IMR-90 (cell line): Measurements from ENCODE around the gene NR6A1. TPM values are rescaled to one million over a fixed set of nuclear protein-coding genes. Genes with fewer than 3 reads are reported as not detected.

ENCODE experiments used
- ATAC-seq: fragments of 200-7000 bp; cut with Tn5 transposase; 2 replicates; pipeline ENCODE4 v1.9.1; 2020; ENCODE audit warnings: low read depth, mild to moderate bottlenecking, moderate library complexity
- BruUV-seq: library from RNA; stranded (reverse); fragments of 400-500 nt; replicated peaks from 2 replicates; lab custom pipeline; 2021; lab: Mats Ljungman, UMichigan
- CTCF ChIA-PET: fragments of 300-600 bp; formaldehyde crosslinking; extraction: SDS; loops from one replicate; lab custom pipeline; 2021; ENCODE audit warnings: antibody characterized with exemption; lab: Yijun Ruan, JAX
- POLR2A ChIA-PET: fragments of 300-600 bp; sonication (Branson Sonifier 250); formaldehyde crosslinking; loops from one replicate; lab custom pipeline; 2022; ENCODE audit warnings: antibody characterized with exemption; ENCODE audit not compliant: unreplicated experiment; lab: Charles Lee
- DNase-seq: peaks from one replicate; pipeline ENCODE4 v3.0.0; 2013
- H2AFZ ChIP-seq: replicated peaks from 2 replicates; pipeline ENCODE3; 2013; ENCODE audit warnings: low read length, mild to moderate bottlenecking; ENCODE audit not compliant: poor library complexity
- H2AK5ac ChIP-seq: 2 replicates; pipeline ENCODE4 v1.6.1; 2013; ENCODE audit warnings: low read depth, low read length, inconsistent platforms
- H2AK9ac ChIP-seq: replicated peaks from 2 replicates; pipeline ENCODE3; 2013; ENCODE audit warnings: mild to moderate bottlenecking, low read depth, low read length, moderate library complexity; ENCODE audit not compliant: poor library complexity
- H2BK120ac ChIP-seq: 2 replicates; pipeline ENCODE4 v1.6.1; 2013; ENCODE audit warnings: low read depth, low read length, inconsistent platforms
- H2BK15ac ChIP-seq: 3 replicates; pipeline ENCODE4 v1.6.1; 2013; ENCODE audit warnings: low read depth, low read length, inconsistent platforms
- H2BK20ac ChIP-seq: 2 replicates; pipeline ENCODE4 v1.6.1; 2013; ENCODE audit warnings: low read depth, mild to moderate bottlenecking, inconsistent platforms, low read length, moderate library complexity
- H2BK5ac ChIP-seq: 2 replicates; pipeline ENCODE4 v1.6.1; 2013; ENCODE audit warnings: mild to moderate bottlenecking, low read depth, low read length, inconsistent platforms; ENCODE audit not compliant: poor library complexity, severe bottlenecking
- H3K14ac ChIP-seq: replicated peaks from 2 replicates; pipeline ENCODE4 v1.6.1; 2013; ENCODE audit warnings: low read depth, low read length, inconsistent platforms
- H3K18ac ChIP-seq: 2 replicates; pipeline ENCODE4 v1.6.1; 2013; ENCODE audit warnings: low read depth, low read length, control low read depth
- H3K23ac ChIP-seq: 2 replicates; pipeline ENCODE4 v1.6.1; 2013; ENCODE audit warnings: low read depth, low read length, inconsistent platforms
- H3K27ac ChIP-seq: 2 replicates; pipeline ENCODE4 v1.5.1; 2013; ENCODE audit warnings: mild to moderate bottlenecking, control low read depth, low read length; ENCODE audit not compliant: insufficient read depth
- H3K27me3 ChIP-seq: 2 replicates; pipeline ENCODE4 v1.6.1; 2013; ENCODE audit warnings: low read length; ENCODE audit not compliant: control insufficient read depth, insufficient read depth
- H3K36me3 ChIP-seq: 2 replicates; pipeline ENCODE4 v1.6.1; 2013; ENCODE audit warnings: low read length, mixed read lengths; ENCODE audit not compliant: control insufficient read depth, insufficient read depth
- H3K4ac ChIP-seq: 2 replicates; pipeline ENCODE4 v1.6.1; 2013; ENCODE audit warnings: low read depth, low read length, inconsistent platforms
- H3K4me1 ChIP-seq: 2 replicates; pipeline ENCODE4 v1.6.1; 2013; ENCODE audit warnings: low read length, mixed read lengths; ENCODE audit not compliant: control insufficient read depth, insufficient read depth
- H3K4me2 ChIP-seq: 2 replicates; pipeline ENCODE4 v1.6.1; 2013; ENCODE audit warnings: low read depth, mild to moderate bottlenecking, control low read depth, low read length, moderate library complexity
- H3K4me3 ChIP-seq: 2 replicates; pipeline ENCODE4 v1.5.1; 2013; ENCODE audit warnings: low read depth, mild to moderate bottlenecking, control low read depth, low read length, moderate library complexity; ENCODE audit not compliant: insufficient read depth
- H3K56ac ChIP-seq: 2 replicates; pipeline ENCODE4 v1.6.1; 2013; ENCODE audit warnings: low read length, inconsistent platforms; ENCODE audit not compliant: insufficient read depth; ENCODE audit errors: extremely low read depth
- H3K79me1 ChIP-seq, 2 experiments: 2 replicates each; pipeline ENCODE4 v1.6.1; 2013; ENCODE audit warnings: low read length in 2 of 2, inconsistent platforms in 1 of 2, low read depth in 1 of 2
- H3K9ac ChIP-seq: 2 replicates; pipeline ENCODE4 v1.6.1; 2013; ENCODE audit warnings: low read depth, low read length, control low read depth
- H3K9me1 ChIP-seq: 2 replicates; pipeline ENCODE4 v1.6.1; 2013; ENCODE audit warnings: low read length, inconsistent platforms; ENCODE audit not compliant: insufficient read depth
- H3K9me3 ChIP-seq: 2 replicates; pipeline ENCODE4 v1.6.1; 2013; ENCODE audit warnings: low read length; ENCODE audit not compliant: control insufficient read depth, insufficient read depth
- H4K20me1 ChIP-seq: 2 replicates; pipeline ENCODE4 v1.6.1; 2013; ENCODE audit warnings: low read length, inconsistent platforms; ENCODE audit not compliant: insufficient read depth
- H4K5ac ChIP-seq: 2 replicates; pipeline ENCODE4 v1.6.1; 2013; ENCODE audit warnings: mild to moderate bottlenecking, low read depth, low read length, control low read depth
- H4K8ac ChIP-seq, 2 experiments: 2 replicates each; pipeline ENCODE4 v1.6.1; 2013; ENCODE audit warnings: low read depth in 2 of 2, low read length in 2 of 2, control low read depth in 1 of 2, inconsistent platforms in 1 of 2
- H4K91ac ChIP-seq: 2 replicates; pipeline ENCODE4 v1.6.1; 2013; ENCODE audit warnings: low read depth, low read length, inconsistent platforms; ENCODE audit not compliant: insufficient read depth
- CEBPB ChIP-seq: IDR thresholded peaks from 2 replicates; pipeline ENCODE4 v1.6.1; 2012; ENCODE audit warnings: low read depth, low read length, improper control_type of control experiment
- CHD1 ChIP-seq: IDR thresholded peaks from 2 replicates; pipeline ENCODE4 v1.6.1; 2012; ENCODE audit warnings: low read depth, low read length, improper control_type of control experiment
- MAZ ChIP-seq: IDR thresholded peaks from 2 replicates; pipeline ENCODE4 v1.6.1; 2012; ENCODE audit warnings: low read depth, mild to moderate bottlenecking, low read length, improper control_type of control experiment, moderate library complexity, borderline replicate concordance
- MXI1 ChIP-seq: IDR thresholded peaks from 2 replicates; pipeline ENCODE4 v1.6.1; 2012; ENCODE audit warnings: low read depth, mild to moderate bottlenecking, low read length, moderate library complexity, borderline replicate concordance
- NFE2L2 ChIP-seq: fragments of 150-350 bp; IDR thresholded peaks from 2 replicates; pipeline ENCODE4 v1.6.1; 2016; ENCODE audit warnings: low read depth, mild to moderate bottlenecking, low read length
- RAD21 ChIP-seq: IDR thresholded peaks from 2 replicates; pipeline ENCODE4 v1.6.1; 2012; ENCODE audit warnings: low read length, improper control_type of control experiment
- RCOR1 ChIP-seq: IDR thresholded peaks from 2 replicates; pipeline ENCODE4 v1.6.1; 2012; ENCODE audit warnings: mild to moderate bottlenecking, low read length, improper control_type of control experiment; ENCODE audit not compliant: insufficient replicate concordance
- SMC3 ChIP-seq: fragments of 150-350 bp; IDR thresholded peaks from 2 replicates; pipeline ENCODE4 v1.6.1; 2016; ENCODE audit warnings: low read depth, mild to moderate bottlenecking, antibody characterized with exemption, low read length, moderate library complexity
- WGBS, 2 experiments: methylation state at CpG; one replicate each; pipeline versions ENCODE4 v1.1.5 to v1.1.7; 2013; ENCODE audit warnings: missing lambda C conversion rate in 2 of 2; ENCODE audit not compliant: insufficient read length in 1 of 2; ENCODE audit errors: extremely low coverage in 2 of 2; 5-methylcytosine and 5-hydroxymethylcytosine counted together
- dilution Hi-C: fragments of 300-500 bp; cut with HindIII; formaldehyde crosslinking; loops from one replicate; pipeline ENCODE4 v1.14.3; 2018; ENCODE audit warnings: low sequenced_read_pairs; ENCODE audit not compliant: unreplicated experiment
- in situ Hi-C: fragments of 300-500 bp; cut with MboI; formaldehyde crosslinking; loops from 3 replicates; pipeline ENCODE4 v1.14.3; 2019; ENCODE audit warnings: low sequenced_read_pairs, inconsistent platforms, mixed read lengths
- intact Hi-C: fragments of 100-400 bp; cut with micrococcal nuclease; formaldehyde crosslinking; loops from 2 replicates; pipeline ENCODE4 v1.10.0; 2022
- polyA plus RNA-seq, 3 experiments: library from polyadenylated mRNA; depleted of rRNA; stranded (reverse); fragments of >200 nt; gene quantifications; 2 replicates each; pipeline ENCODE4 v1.2.3, GENCODE V29; 2012; ENCODE audit warnings: low replicate concordance in 1 of 3
- total RNA-seq: library from RNA; depleted of rRNA; stranded (reverse); fragments of >200 nt; gene quantifications from 2 replicates; pipeline ENCODE4 v1.2.3, GENCODE V29; 2012
- TF ChIP-seq, protein P1 (sequence below): conservative IDR thresholded peaks from 2 replicates; pipeline ENCODE4 v1.5.1; 2012; ENCODE audit warnings: mild to moderate bottlenecking, low read depth, low read length, improper control_type of control experiment
- TF ChIP-seq, protein P2 (sequence below): fragments of 150-350 bp; IDR thresholded peaks from 2 replicates; pipeline ENCODE4 v1.6.1; 2016; ENCODE audit warnings: low read depth, mild to moderate bottlenecking, low read length, moderate library complexity, borderline replicate concordance
- TF ChIP-seq, protein P3 (sequence below): fragments of 150-350 bp; IDR thresholded peaks from 2 replicates; pipeline ENCODE4 v1.6.1; 2017; ENCODE audit warnings: mild to moderate bottlenecking, antibody characterized with exemption, low read length, low read depth

The NR6A1 gene
- total and polyA plus RNA-seq, 2 of the 4 experiments (the other 2 are of a cell fraction) = 0.14 to 0.36 TPM

DNA sequence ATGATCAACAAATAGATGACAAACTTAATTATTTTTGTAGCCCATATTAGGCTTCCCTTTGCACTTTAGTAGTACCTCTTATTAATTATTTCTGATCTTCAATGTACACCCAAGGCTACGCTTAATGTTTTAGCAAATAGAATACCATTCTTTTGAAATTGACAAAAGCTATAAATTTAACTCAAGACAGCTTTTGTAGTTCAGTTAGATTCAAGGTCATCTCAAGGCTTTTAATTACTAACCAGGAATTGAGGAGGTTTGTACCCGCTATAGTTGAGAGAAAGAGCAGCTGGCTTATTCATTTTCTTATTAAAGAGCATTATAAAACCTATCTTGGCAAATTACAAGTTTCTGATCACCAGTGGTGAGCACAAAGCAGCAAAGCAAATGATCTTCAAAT lies 15.1 kb downstream of the NR6A1 start:
- no peaks in the 10 kb centered on the region for H4K20me1 ChIP-seq
- H2BK5ac ChIP-seq = no peak overlapping the region
- H3K79me1 ChIP-seq = no peaks in the 10 kb centered on the region
- POLR2A ChIA-PET = no interaction called here
- no peak overlapping the region for H2BK120ac ChIP-seq
- H2AFZ ChIP-seq = no peak overlapping the region
- H3K36me3 ChIP-seq = no peaks in the 10 kb centered on the region
- in situ Hi-C loops = loop anchor here (10.0 kb wide), 1 partner anchor 341 kb away; the partner anchor contains the start of gene PSMB7
- no peak overlapping the region for H3K9ac ChIP-seq
- no peak overlapping the region for H3K4me2 ChIP-seq
- CTCF ChIA-PET = interaction anchor here (1.3 kb wide), 1 partner anchor 139 kb away, joined by 3 read pairs; no protein-coding TSS in a partner anchor
- dilution Hi-C loops = no loop called here
- H2BK15ac ChIP-seq = no peak overlapping the region
- H2BK20ac ChIP-seq = no peak overlapping the region
- H3K23ac ChIP-seq = no peak overlapping the region
- ATAC-seq = no peak
- intact Hi-C loops = no loop called here
- no peak overlapping the region for H3K4ac ChIP-seq
- WGBS, 2 experiments = no CpG with 5 or more reads among the region's 2 CpGs
- no peak overlapping the region for H3K56ac ChIP-seq
- H3K27ac ChIP-seq = no peak overlapping the region
- no peak overlapping the region for H2AK5ac ChIP-seq
- H4K8ac ChIP-seq = no peak overlapping the region
- no peak overlapping the region for H4K91ac ChIP-seq
- no peak overlapping the region for H3K4me3 ChIP-seq
- H3K27me3 ChIP-seq = peaks cover 36% of the 10 kb centered on the region
- H3K18ac ChIP-seq = no peak overlapping the region
- H3K9me3 ChIP-seq = no peaks in the 10 kb centered on the region
- TF ChIP-seq, protein P1, sequence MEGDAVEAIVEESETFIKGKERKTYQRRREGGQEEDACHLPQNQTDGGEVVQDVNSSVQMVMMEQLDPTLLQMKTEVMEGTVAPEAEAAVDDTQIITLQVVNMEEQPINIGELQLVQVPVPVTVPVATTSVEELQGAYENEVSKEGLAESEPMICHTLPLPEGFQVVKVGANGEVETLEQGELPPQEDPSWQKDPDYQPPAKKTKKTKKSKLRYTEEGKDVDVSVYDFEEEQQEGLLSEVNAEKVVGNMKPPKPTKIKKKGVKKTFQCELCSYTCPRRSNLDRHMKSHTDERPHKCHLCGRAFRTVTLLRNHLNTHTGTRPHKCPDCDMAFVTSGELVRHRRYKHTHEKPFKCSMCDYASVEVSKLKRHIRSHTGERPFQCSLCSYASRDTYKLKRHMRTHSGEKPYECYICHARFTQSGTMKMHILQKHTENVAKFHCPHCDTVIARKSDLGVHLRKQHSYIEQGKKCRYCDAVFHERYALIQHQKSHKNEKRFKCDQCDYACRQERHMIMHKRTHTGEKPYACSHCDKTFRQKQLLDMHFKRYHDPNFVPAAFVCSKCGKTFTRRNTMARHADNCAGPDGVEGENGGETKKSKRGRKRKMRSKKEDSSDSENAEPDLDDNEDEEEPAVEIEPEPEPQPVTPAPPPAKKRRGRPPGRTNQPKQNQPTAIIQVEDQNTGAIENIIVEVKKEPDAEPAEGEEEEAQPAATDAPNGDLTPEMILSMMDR = no peak
- TF ChIP-seq SMC3 (no peak), CEBPB (no peak), RCOR1 (no peak), MXI1 (no peak), NFE2L2 (no peak), MAZ (no peak), RAD21 (no peak), CHD1 (no peak)
- TF ChIP-seq, protein P2, sequence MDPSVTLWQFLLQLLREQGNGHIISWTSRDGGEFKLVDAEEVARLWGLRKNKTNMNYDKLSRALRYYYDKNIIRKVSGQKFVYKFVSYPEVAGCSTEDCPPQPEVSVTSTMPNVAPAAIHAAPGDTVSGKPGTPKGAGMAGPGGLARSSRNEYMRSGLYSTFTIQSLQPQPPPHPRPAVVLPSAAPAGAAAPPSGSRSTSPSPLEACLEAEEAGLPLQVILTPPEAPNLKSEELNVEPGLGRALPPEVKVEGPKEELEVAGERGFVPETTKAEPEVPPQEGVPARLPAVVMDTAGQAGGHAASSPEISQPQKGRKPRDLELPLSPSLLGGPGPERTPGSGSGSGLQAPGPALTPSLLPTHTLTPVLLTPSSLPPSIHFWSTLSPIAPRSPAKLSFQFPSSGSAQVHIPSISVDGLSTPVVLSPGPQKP = no peak
- TF ChIP-seq, protein P3, sequence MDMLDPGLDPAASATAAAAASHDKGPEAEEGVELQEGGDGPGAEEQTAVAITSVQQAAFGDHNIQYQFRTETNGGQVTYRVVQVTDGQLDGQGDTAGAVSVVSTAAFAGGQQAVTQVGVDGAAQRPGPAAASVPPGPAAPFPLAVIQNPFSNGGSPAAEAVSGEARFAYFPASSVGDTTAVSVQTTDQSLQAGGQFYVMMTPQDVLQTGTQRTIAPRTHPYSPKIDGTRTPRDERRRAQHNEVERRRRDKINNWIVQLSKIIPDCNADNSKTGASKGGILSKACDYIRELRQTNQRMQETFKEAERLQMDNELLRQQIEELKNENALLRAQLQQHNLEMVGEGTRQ = no peak
- H3K4me1 ChIP-seq = peaks cover 5% of the 10 kb centered on the region; the same call in 1 of the 2 replicates
- no TSS peak for BruUV-seq
- no peak overlapping the region for H4K5ac ChIP-seq
- DNase-seq = no peak
- H2AK9ac ChIP-seq = no peak overlapping the region
- H3K9me1 ChIP-seq = no peaks in the 10 kb centered on the region
- no peak overlapping the region for H3K14ac ChIP-seq
